Activated CD4-positive, alpha-beta T cell treated with anti-CD3 and anti-CD28 coated beads, Interleukin-2, Interleukin-6, amounts not matched to agents 100 ng/mL and 50 ng/mL, durations not matched to agents 16 hours and 8 hours (primary cell): Measurements from ENCODE around the gene COPS7B.
"Not testable (repeated sequence)": the region's sequence is repeated elsewhere in the genome, so short reads cannot be mapped to it uniquely, and the experiment has no call there.

ENCODE experiments used
- DNase-seq: peaks from one replicate; pipeline ENCODE4 v3.0.0-alpha.2; 2020

The COPS7B gene

GRCh38 chr2:231786177-231786916, at the start of gene COPS7B:
COPS7B (plus strand) TSS chr2:231786445; CDS start chr2:231788571, 2,126 bp downstream.
- DNase-seq, result peak; percentile 87

GRCh38 chr2:231737761-231738160, 48.5 kb upstream of the COPS7B start:
- DNase-seq, result no peak

- DNase-seq, result no peak
Observed at GRCh38 chr2:231743376-231744116, 42.7 kb upstream of the COPS7B start.

GRCh38 chr2:231745303-231746038, 40.8 kb upstream of the COPS7B start:
- DNase-seq, result no peak

GRCh38 chr2:231748153-231748896, 37.9 kb upstream of the COPS7B start:
- DNase-seq, result not testable (repeated sequence)

GRCh38 chr2:231749016-231749415, 37.2 kb upstream of the COPS7B start:
- DNase-seq, result not testable (repeated sequence)

- DNase-seq, result no peak
Observed at GRCh38 chr2:231751042-231751815, 35.0 kb upstream of the COPS7B start.

GRCh38 chr2:231752061-231752460, 34.2 kb upstream of the COPS7B start:
- no peak for DNase-seq

- DNase-seq, result no peak
Observed at GRCh38 chr2:231761735-231762134, 24.5 kb upstream of the COPS7B start.

GRCh38 chr2:231764124-231764523, 22.1 kb upstream of the COPS7B start:
- DNase-seq, result no peak

- DNase-seq, result no peak
Observed at GRCh38 chr2:231764760-231765159, 21.5 kb upstream of the COPS7B start.

- no peak for DNase-seq
Observed at GRCh38 chr2:231765496-231765929, 20.7 kb upstream of the COPS7B start.

- no peak for DNase-seq
Observed at GRCh38 chr2:231769170-231770136, 16.8 kb upstream of the COPS7B start.

GRCh38 chr2:231780123-231780908, 5.9 kb upstream of the COPS7B start:
- peak; percentile 7 for DNase-seq

- peak; percentile 98 for DNase-seq
Observed at GRCh38 chr2:231780909-231781797, 5.1 kb upstream of the COPS7B start, which contains the start of gene PDE6D. PDE6D (minus strand) TSS chr2:231781282; CDS start chr2:231781114, 168 bp downstream.

- peak; percentile 53 for DNase-seq
Observed at GRCh38 chr2:231781798-231782726, 4.2 kb upstream of the COPS7B start.

GRCh38 chr2:231785413-231785812, 832 bp upstream of the COPS7B start:
- DNase-seq, result no peak

- DNase-seq, result no peak
Observed at GRCh38 chr2:231785822-231786176, 446 bp upstream of the COPS7B start.
